ENCODE data around the gene MTFP1.
"Not testable (repeated sequence)": the region's sequence is repeated elsewhere in the genome, so short reads cannot be mapped to it uniquely, and the experiment has no call there.

Gene MTFP1

DNA sequence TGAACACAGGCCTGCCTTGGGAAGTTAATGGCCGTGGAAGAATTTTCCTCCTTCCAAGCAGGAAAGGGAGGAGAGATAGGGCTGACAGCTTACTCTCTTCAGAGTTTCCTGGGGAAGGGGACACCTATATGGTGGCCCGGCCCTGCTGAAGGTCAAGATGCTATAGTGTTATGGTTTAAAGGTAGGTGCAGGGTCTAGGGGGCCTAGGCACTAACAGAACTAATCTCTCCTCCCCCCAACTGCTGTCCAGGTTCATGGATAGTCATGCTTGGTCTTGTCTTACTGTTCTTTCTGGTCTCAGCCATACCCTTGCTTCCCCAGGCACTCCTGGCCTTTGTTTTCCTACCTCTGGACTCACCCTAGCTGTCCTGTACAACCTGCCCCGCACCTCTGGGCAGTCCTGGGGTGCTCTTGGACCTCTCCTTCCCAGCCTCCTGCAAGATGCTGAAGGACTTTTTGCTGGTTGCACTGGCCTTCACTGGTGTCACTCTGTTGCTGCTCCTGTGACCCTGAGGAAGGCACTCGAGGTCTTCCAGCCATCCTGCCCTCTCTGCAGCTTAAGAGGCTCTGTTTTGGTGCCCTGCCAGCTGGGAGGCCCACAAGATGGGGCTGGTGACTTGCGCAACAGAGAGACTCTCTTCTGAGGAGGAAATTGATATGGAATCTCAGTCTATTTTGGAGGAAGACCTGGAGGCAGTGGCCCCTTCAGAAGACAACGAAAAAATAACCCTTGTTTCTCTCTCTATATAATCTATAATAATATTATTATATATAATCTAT is 28.4 kb downstream of the MTFP1 start:
- no peak overlapping the region for H3K4me3 ChIP-seq (replicated peaks; ENCODE audit: low read depth, low read length)
- DNase-seq (ENCODE audit: extremely low read depth, low read depth), result no peak
- TF ChIP-seq, protein P1, sequence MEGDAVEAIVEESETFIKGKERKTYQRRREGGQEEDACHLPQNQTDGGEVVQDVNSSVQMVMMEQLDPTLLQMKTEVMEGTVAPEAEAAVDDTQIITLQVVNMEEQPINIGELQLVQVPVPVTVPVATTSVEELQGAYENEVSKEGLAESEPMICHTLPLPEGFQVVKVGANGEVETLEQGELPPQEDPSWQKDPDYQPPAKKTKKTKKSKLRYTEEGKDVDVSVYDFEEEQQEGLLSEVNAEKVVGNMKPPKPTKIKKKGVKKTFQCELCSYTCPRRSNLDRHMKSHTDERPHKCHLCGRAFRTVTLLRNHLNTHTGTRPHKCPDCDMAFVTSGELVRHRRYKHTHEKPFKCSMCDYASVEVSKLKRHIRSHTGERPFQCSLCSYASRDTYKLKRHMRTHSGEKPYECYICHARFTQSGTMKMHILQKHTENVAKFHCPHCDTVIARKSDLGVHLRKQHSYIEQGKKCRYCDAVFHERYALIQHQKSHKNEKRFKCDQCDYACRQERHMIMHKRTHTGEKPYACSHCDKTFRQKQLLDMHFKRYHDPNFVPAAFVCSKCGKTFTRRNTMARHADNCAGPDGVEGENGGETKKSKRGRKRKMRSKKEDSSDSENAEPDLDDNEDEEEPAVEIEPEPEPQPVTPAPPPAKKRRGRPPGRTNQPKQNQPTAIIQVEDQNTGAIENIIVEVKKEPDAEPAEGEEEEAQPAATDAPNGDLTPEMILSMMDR (IDR thresholded peaks at IDR 0.05; ENCODE audit: low read depth, low read length, missing control alignments), result no peak

DNA sequence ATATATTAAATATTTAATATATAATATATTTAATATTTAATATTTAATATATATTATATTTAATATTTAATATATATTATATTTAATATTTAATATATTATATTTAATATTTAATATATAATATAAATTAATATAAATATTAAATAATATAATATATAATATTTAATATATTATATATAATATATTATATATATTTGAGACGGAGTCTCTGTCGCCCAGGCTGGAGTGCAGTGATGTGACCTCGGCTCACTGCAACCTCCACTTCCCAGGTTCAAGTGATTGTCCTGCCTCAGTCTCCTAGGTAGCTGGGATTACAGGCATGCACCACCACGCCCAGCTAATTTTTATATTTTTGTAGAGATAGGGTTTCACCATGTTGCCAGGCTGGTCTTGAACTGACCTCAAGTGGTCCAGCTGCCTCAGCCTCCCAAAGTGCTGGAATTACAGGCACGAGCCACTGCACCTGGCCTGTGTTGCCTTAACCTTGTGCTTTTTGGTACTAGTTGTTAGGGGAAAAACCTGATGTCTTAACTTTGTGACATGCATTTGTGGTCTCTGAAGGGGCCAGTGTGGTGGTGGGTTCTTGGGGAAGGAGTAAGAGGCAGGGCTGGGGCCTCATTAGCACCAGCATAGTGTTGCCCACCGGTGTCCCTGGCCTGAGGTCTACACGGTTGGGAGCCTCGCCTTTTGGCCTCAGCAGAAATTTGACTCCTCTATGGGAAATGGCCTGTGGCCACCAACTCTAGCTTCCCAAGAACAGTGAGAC is 29.7 kb downstream of the MTFP1 start:
- TF ChIP-seq, protein P1 (IDR thresholded peaks at IDR 0.05; ENCODE audit: low read depth, low read length, missing control alignments), result no peak
- no peak for DNase-seq (ENCODE audit: extremely low read depth, low read depth)
- H3K4me3 ChIP-seq (replicated peaks; ENCODE audit: low read depth, low read length), result no peak overlapping the region

DNA sequence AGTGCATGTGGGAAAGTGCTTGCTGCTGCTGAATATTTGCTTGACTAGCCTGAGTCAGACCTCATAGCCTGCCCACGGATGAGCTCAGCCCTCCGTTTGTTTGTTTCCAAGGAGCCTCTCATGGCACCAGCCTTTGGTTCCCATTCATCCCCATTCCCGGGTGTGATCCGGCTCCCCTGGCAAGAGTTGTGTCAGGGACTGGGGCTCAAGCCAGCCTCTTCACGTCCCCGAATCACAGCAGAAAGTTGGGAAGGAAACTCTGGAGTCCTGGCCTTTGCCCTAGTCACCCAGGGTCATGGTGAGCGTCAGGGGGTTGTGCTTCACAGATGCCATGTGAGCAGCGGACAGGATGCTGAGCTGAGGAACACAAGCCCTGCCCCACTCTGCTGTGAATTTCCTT is 32.4 kb downstream of the MTFP1 start:
- TF ChIP-seq, protein P1 (IDR thresholded peaks at IDR 0.05; ENCODE audit: low read depth, low read length, missing control alignments), result no peak
- DNase-seq (ENCODE audit: extremely low read depth, low read depth), result no peak
- no peak overlapping the region for H3K4me3 ChIP-seq (replicated peaks; ENCODE audit: low read depth, low read length)

DNA sequence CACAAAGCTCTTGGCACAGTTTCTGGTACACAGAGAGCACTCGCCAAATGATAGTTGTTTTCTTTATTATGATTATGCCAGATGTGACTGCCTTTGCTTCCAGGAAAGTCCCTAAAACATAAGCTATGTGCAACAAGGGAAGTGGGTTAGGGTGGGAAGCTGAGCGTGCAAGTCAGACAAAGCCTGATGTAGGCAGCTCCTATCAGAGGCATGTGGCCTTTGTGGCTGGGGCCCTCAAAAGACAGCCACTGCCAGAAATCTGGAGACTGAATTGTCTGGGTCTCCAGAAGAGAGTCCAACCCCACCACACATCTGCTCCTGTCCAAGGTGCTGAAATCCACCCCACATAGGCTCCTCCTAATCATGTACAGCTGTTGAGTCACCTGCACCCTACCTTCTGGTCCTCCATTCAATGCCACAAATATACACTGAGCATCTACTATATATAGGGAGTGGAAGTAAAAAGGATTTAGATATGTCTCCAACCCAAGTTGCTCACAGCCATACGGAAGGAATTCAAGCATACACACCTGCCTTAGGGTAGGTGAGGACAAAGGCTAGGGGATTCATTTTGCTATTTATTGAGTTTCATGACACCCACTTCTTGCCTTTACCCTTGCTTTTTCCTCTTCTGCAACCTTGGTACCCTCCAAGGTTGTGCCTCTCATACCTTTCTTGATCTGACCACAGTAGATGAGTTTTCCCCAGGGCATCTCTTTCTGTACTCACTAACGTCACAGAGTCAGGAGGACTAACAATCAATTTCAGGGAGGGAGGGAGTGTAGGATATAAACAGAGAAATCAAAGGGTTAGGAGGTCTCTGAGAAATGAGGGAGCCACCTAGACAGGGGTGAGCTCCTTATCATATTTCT is 33.8 kb downstream of the MTFP1 start:
- TF ChIP-seq, protein P1 (IDR thresholded peaks at IDR 0.05; ENCODE audit: low read depth, low read length, missing control alignments), result no peak
- H3K4me3 ChIP-seq (replicated peaks; ENCODE audit: low read depth, low read length), result no peak overlapping the region
- DNase-seq (ENCODE audit: extremely low read depth, low read depth), result no peak

DNA sequence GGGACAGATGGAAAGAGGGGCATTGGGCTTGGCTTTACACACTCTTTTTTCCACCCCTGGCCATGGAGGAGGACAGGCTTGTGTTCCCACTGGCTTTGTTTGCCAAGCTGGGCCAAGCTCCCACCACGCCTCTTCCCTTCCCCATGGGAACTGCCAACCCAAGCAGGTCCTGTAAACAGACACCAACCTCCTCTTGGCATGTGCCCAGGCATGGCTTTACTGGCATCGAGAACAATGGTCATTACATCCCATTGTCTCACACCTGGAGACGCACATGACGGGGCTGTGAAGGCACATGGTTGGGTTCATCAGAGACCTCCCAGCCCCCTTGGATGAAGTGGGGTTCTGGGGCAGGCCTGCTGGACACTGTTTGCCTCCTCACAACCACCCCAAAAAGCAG is 34.6 kb downstream of the MTFP1 start:
- H3K4me3 ChIP-seq (replicated peaks; ENCODE audit: low read depth, low read length), result no peak overlapping the region
- no peak for DNase-seq (ENCODE audit: extremely low read depth, low read depth)
- TF ChIP-seq, protein P1 (IDR thresholded peaks at IDR 0.05; ENCODE audit: low read depth, low read length, missing control alignments), result no peak

DNA sequence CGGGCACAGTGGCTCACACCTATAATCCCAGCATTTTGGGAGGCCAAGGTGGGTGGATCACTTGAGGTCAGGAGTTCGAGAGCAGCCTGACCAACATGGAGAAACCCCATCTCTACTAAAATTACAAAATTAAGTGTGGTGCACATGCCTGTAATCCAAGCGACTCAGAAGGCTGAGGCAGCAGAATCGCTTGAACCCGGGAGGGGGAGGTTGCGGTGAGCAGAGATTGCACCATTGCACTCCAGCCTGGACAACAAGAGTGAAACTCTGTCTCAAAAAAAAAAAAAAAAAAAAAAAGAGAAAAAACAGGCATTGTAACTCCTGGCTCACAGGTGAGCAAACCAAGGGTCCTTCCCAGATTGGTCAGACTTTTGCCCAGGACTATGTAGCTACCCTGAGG is 35.0 kb downstream of the MTFP1 start:
- not testable (repeated sequence) for DNase-seq (ENCODE audit: extremely low read depth, low read depth); H3K4me3 ChIP-seq (replicated peaks; ENCODE audit: low read depth, low read length)

DNA sequence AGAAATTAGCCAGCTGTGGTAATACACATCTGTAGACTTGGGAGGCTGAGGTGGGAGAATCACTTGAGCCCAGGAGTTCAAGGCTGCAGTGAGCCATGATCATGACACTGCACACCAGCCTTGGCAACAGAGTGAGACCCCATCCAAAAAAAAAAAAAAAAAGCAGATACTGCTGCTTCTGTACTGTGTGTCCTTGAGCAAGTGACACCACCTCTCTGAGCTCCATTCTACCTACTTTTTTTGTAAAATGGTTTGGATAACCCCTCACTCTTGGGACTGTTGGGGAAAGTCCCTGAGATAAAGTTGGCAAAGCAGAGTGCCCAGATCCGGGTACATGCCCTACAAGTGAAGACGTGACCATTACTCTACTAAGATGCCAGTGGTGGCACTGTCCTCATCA is 43.6 kb downstream of the MTFP1 start:
- TF ChIP-seq, protein P1 (IDR thresholded peaks at IDR 0.05; ENCODE audit: low read depth, low read length, missing control alignments), result no peak

More for the DNA sequence above, 43.6 kb downstream of the MTFP1 start:
- H3K4me3 ChIP-seq (replicated peaks; ENCODE audit: low read depth, low read length), result no peak overlapping the region
- DNase-seq (ENCODE audit: extremely low read depth, low read depth), result no peak
